Trophoblast cell (in vitro differentiated cells and primary cell): ENCODE data around the gene TREML2.

Source experiments
- DNase-seq, 2 donors: peaks; one replicate each; pipeline ENCODE4 v3.0.0-alpha.2; 2016
- H2AFZ ChIP-seq: 2 replicates; pipeline ENCODE4 v1.6.1; 2013; ENCODE audit warnings: low read length, moderate library complexity, mild to moderate bottlenecking; ENCODE audit not compliant: insufficient read depth, poor library complexity
- H2AK5ac ChIP-seq: 2 replicates; pipeline ENCODE4 v1.6.1; 2013; ENCODE audit warnings: mild to moderate bottlenecking, low read length
- H2BK120ac ChIP-seq: 2 replicates; pipeline ENCODE4 v1.6.1; 2013; ENCODE audit warnings: low read length, mild to moderate bottlenecking, moderate library complexity; ENCODE audit not compliant: insufficient read depth, poor library complexity
- H2BK12ac ChIP-seq: 2 replicates; pipeline ENCODE4 v1.6.1; 2013; ENCODE audit warnings: mild to moderate bottlenecking, low read length, moderate library complexity
- H2BK5ac ChIP-seq: 2 replicates; pipeline ENCODE4 v1.6.1; 2013; ENCODE audit warnings: low read length, low read depth, moderate library complexity, mild to moderate bottlenecking; ENCODE audit not compliant: poor library complexity
- H3K14ac ChIP-seq: 2 replicates; pipeline ENCODE4 v1.6.1; 2013; ENCODE audit warnings: mild to moderate bottlenecking, low read length
- H3K18ac ChIP-seq: 2 replicates; pipeline ENCODE4 v1.6.1; 2013; ENCODE audit warnings: mild to moderate bottlenecking, low read length
- H3K23ac ChIP-seq: 2 replicates; pipeline ENCODE4 v1.6.1; 2013; ENCODE audit warnings: low read length
- H3K27ac ChIP-seq: 2 replicates; pipeline ENCODE4 v1.5.1; 2013; ENCODE audit warnings: low read depth, mild to moderate bottlenecking, inconsistent platforms, low read length, moderate library complexity
- H3K27me3 ChIP-seq: 2 replicates; pipeline ENCODE4 v1.6.1; 2013; ENCODE audit warnings: inconsistent platforms, mild to moderate bottlenecking, low read length, moderate library complexity; ENCODE audit not compliant: insufficient read depth
- H3K36me3 ChIP-seq, 2 experiments: 1 replicate in 1 of 2; 2 replicates in 1 of 2; pipeline ENCODE4 v1.6.1; 2013; ENCODE audit warnings: low read length in 2 of 2, mild to moderate bottlenecking in 2 of 2, moderate library complexity in 1 of 2; ENCODE audit not compliant: insufficient read depth in 2 of 2, control insufficient read depth in 1 of 2
- H3K4ac ChIP-seq: 2 replicates; pipeline ENCODE4 v1.6.1; 2013; ENCODE audit warnings: low read depth, mild to moderate bottlenecking, low read length, moderate library complexity
- H3K4me1 ChIP-seq, 2 experiments: 1 replicate in 1 of 2; 2 replicates in 1 of 2; pipeline ENCODE4 v1.6.1; 2013; ENCODE audit warnings: low read length in 2 of 2, mild to moderate bottlenecking in 2 of 2, moderate library complexity in 1 of 2; ENCODE audit not compliant: insufficient read depth in 2 of 2, control insufficient read depth in 1 of 2
- H3K4me2 ChIP-seq: 2 replicates; pipeline ENCODE4 v1.6.1; 2013; ENCODE audit warnings: inconsistent platforms, mild to moderate bottlenecking, low read length, moderate library complexity
- H3K4me3 ChIP-seq: 2 replicates; pipeline ENCODE4 v1.5.1; 2013; ENCODE audit warnings: mild to moderate bottlenecking, low read depth, low read length, inconsistent platforms
- H3K79me1 ChIP-seq: one replicate; pipeline ENCODE4 v1.6.1; 2013; ENCODE audit warnings: low read length
- H3K79me2 ChIP-seq: 2 replicates; pipeline ENCODE4 v1.6.1; 2013; ENCODE audit warnings: low read length, mild to moderate bottlenecking; ENCODE audit not compliant: control insufficient read depth, insufficient read depth, poor library complexity
- H3K9ac ChIP-seq: 2 replicates; pipeline ENCODE4 v1.6.1; 2013; ENCODE audit warnings: mild to moderate bottlenecking, low read length
- H3K9me3 ChIP-seq: 2 replicates; pipeline ENCODE4 v1.6.1; 2013; ENCODE audit warnings: low read depth, mild to moderate bottlenecking, control low read depth, inconsistent platforms, low read length; ENCODE audit not compliant: insufficient read depth
- H4K12ac ChIP-seq: 2 replicates; pipeline ENCODE4 v1.6.1; 2013; ENCODE audit warnings: low read depth, mild to moderate bottlenecking, low read length, moderate library complexity
- H4K8ac ChIP-seq: 2 replicates; pipeline ENCODE4 v1.6.1; 2013; ENCODE audit warnings: low read depth, mild to moderate bottlenecking, low read length, moderate library complexity
- H4K91ac ChIP-seq: one replicate; pipeline ENCODE4 v1.6.1; 2013; ENCODE audit warnings: low read depth, mild to moderate bottlenecking, low read length, moderate library complexity
- WGBS: extraction: QIAGEN DNeasy Blood & Tissue Kit; methylation state at CpG from one replicate; pipeline ENCODE4 v1.1.7; 2013; ENCODE audit warnings: missing lambda C conversion rate; ENCODE audit not compliant: insufficient read length, insufficient coverage; ENCODE audit errors: extremely low coverage; 5-methylcytosine and 5-hydroxymethylcytosine counted together

The TREML2 gene

GRCh38 chr6:41226752-41227151 lies 25.8 kb upstream of the TREML2 start:
- Histone ChIP-seq H3K4me1 (peaks cover 4 to 6% of the 10 kb centered on the region in 2 experiments), H3K4me2 (no peak overlapping the region), H4K8ac (no peak overlapping the region), H3K9me3 (peaks cover 2% of the 10 kb centered on the region), H2AFZ (no peak overlapping the region), H3K27me3 (no peaks in the 10 kb centered on the region), H3K18ac (no peak overlapping the region), H3K79me1 (no peaks in the 10 kb centered on the region), H3K79me2 (no peaks in the 10 kb centered on the region), H3K27ac (no peak overlapping the region), H3K4ac (no peak overlapping the region), H3K4me3 (no peak overlapping the region), H4K91ac (no peak overlapping the region), H4K12ac (no peak overlapping the region), H2AK5ac (no peak overlapping the region), H2BK5ac (no peak overlapping the region), H3K36me3 (no peaks in the 10 kb centered on the region), H2BK120ac (no peak overlapping the region), H3K9ac (no peak overlapping the region), H3K23ac (no peak overlapping the region), H3K14ac (no peak overlapping the region), H2BK12ac (no peak overlapping the region)
- no CpG with 5 or more reads among the region's 3 CpGs for WGBS
- DNase-seq, result peak; percentile 80 to 88

GRCh38 chr6:41224800-41225199 lies 23.9 kb upstream of the TREML2 start:
- Histone ChIP-seq H4K8ac (no peak overlapping the region), H3K4me1 (peaks cover 4 to 6% of the 10 kb centered on the region in 2 experiments), H4K12ac (no peak overlapping the region), H3K18ac (no peak overlapping the region), H4K91ac (no peak overlapping the region), H3K27ac (no peak overlapping the region), H2AFZ (no peak overlapping the region), H3K36me3 (no peaks in the 10 kb centered on the region), H2BK5ac (no peak overlapping the region), H3K9me3 (peaks cover 2% of the 10 kb centered on the region), H3K79me2 (no peaks in the 10 kb centered on the region), H2BK12ac (no peak overlapping the region), H3K14ac (no peak overlapping the region), H3K4ac (no peak overlapping the region), H3K79me1 (no peaks in the 10 kb centered on the region), H2BK120ac (no peak overlapping the region), H3K23ac (no peak overlapping the region), H2AK5ac (no peak overlapping the region), H3K27me3 (no peaks in the 10 kb centered on the region), H3K4me3 (no peak overlapping the region), H3K4me2 (no peak overlapping the region), H3K9ac (no peak overlapping the region)
- no CpG with 5 or more reads among the region's 1 CpG for WGBS
- DNase-seq, result no peak

- no peak overlapping the region for H3K4me2 ChIP-seq
- no peak overlapping the region for H2BK5ac ChIP-seq
- H3K23ac ChIP-seq, result no peak overlapping the region
- H3K9me3 ChIP-seq, result peaks cover 2% of the 10 kb centered on the region
- H2BK120ac ChIP-seq, result no peak overlapping the region
- H2AK5ac ChIP-seq, result no peak overlapping the region
- H3K9ac ChIP-seq, result no peak overlapping the region
- no peak overlapping the region for H2AFZ ChIP-seq
- no peak overlapping the region for H4K12ac ChIP-seq
- H3K14ac ChIP-seq, result no peak overlapping the region
- no peak overlapping the region for H3K27ac ChIP-seq
- no peaks in the 10 kb centered on the region for H3K27me3 ChIP-seq
- no peak overlapping the region for H4K8ac ChIP-seq
- no peak overlapping the region for H3K4ac ChIP-seq
- no peak overlapping the region for H3K18ac ChIP-seq
- H3K79me1 ChIP-seq, result no peaks in the 10 kb centered on the region
- no CpG with 5 or more reads among the region's 5 CpGs for WGBS
- no peak for DNase-seq
- no peak overlapping the region for H3K4me3 ChIP-seq
- H3K4me1 ChIP-seq, result peaks cover 4 to 6% of the 10 kb centered on the region in 2 experiments
- no peaks in the 10 kb centered on the region for H3K79me2 ChIP-seq
- H4K91ac ChIP-seq, result no peak overlapping the region
- no peaks in the 10 kb centered on the region for H3K36me3 ChIP-seq
- no peak overlapping the region for H2BK12ac ChIP-seq
Observed at GRCh38 chr6:41222513-41222912, 21.6 kb upstream of the TREML2 start.

- no peak overlapping the region for H4K8ac ChIP-seq
- H2AK5ac ChIP-seq, result no peak overlapping the region
- H3K79me1 ChIP-seq, result no peaks in the 10 kb centered on the region
- no peak overlapping the region for H3K18ac ChIP-seq
- no peak overlapping the region for H3K27ac ChIP-seq
- no peaks in the 10 kb centered on the region for H3K79me2 ChIP-seq
- H3K36me3 ChIP-seq, result no peaks in the 10 kb centered on the region
- H3K4me2 ChIP-seq, result no peak overlapping the region
- H3K4me1 ChIP-seq, result peaks cover 4% of the 10 kb centered on the region in 2 experiments
- H3K9me3 ChIP-seq, result peaks cover 5% of the 10 kb centered on the region
- H2BK12ac ChIP-seq, result no peak overlapping the region
- H2BK120ac ChIP-seq, result no peak overlapping the region
- no peak overlapping the region for H2BK5ac ChIP-seq
- H4K12ac ChIP-seq, result no peak overlapping the region
- H3K9ac ChIP-seq, result no peak overlapping the region
- H4K91ac ChIP-seq, result no peak overlapping the region
- no peak overlapping the region for H3K4me3 ChIP-seq
- no peak overlapping the region for H3K23ac ChIP-seq
- H3K4ac ChIP-seq, result no peak overlapping the region
- no peak for DNase-seq
- no peak overlapping the region for H2AFZ ChIP-seq
- no peak overlapping the region for H3K14ac ChIP-seq
- H3K27me3 ChIP-seq, result no peaks in the 10 kb centered on the region
- WGBS, result no CpG with 5 or more reads among the region's 4 CpGs
Observed at GRCh38 chr6:41222045-41222444, 21.1 kb upstream of the TREML2 start.
